Immature natural killer cell (primary cell): Measurements from ENCODE around the gene GABPB1. TPM values are rescaled to one million over a fixed set of nuclear protein-coding genes. Genes with fewer than 3 reads are reported as not detected.

Experiments used
- DNase-seq, 3 donors: peaks; one replicate each; pipeline ENCODE4 v3.0.0; 2022; ENCODE audit warnings: mixed read lengths in 1 of 3
- H3K27ac Mint-ChIP-seq, 6 donors: one replicate each; pipeline ENCODE4 v1.8.0; 2020; ENCODE audit warnings: mixed read lengths in 6 of 6, mild to moderate bottlenecking in 5 of 6, inconsistent platforms in 4 of 6, moderate library complexity in 3 of 6
- H3K27me3 Mint-ChIP-seq, 3 donors: one replicate each; pipeline ENCODE4 v1.8.0; 2020 to 2021; ENCODE audit warnings: low read depth in 3 of 3, mild to moderate bottlenecking in 3 of 3, mixed read lengths in 3 of 3, moderate library complexity in 3 of 3, inconsistent platforms in 1 of 3
- H3K36me3 Mint-ChIP-seq, 3 donors: one replicate each; pipeline ENCODE4 v1.8.0; 2020; ENCODE audit warnings: mixed read lengths in 3 of 3, inconsistent platforms in 2 of 3, mild to moderate bottlenecking in 2 of 3
- H3K4me1 Mint-ChIP-seq, 2 donors: one replicate each; pipeline ENCODE4 v1.8.0; 2020; ENCODE audit warnings: inconsistent platforms in 2 of 2, mild to moderate bottlenecking in 2 of 2, mixed read lengths in 2 of 2, moderate library complexity in 1 of 2
- H3K4me3 Mint-ChIP-seq, 5 donors: one replicate each; pipeline ENCODE4 v1.8.0; 2020; ENCODE audit warnings: mild to moderate bottlenecking in 5 of 5, mixed read lengths in 5 of 5, inconsistent platforms in 3 of 5, moderate library complexity in 3 of 5
- H3K9me3 Mint-ChIP-seq, 6 donors: one replicate each; pipeline ENCODE4 v1.8.0; 2020; ENCODE audit warnings: mild to moderate bottlenecking in 6 of 6, mixed read lengths in 6 of 6, inconsistent platforms in 4 of 6, moderate library complexity in 3 of 6
- polyA plus RNA-seq, 3 donors: library from polyadenylated mRNA; unstranded; fragments of 300-500 nt; fragmentation: Illumina TruSeq; gene quantifications; one replicate each; pipeline ENCODE4 v1.2.3, GENCODE V29; 2021

Gene GABPB1
- polyA plus RNA-seq, 3 donors from 2014 or later = 31.0 to 61.9 (median 33.1) TPM

DNA sequence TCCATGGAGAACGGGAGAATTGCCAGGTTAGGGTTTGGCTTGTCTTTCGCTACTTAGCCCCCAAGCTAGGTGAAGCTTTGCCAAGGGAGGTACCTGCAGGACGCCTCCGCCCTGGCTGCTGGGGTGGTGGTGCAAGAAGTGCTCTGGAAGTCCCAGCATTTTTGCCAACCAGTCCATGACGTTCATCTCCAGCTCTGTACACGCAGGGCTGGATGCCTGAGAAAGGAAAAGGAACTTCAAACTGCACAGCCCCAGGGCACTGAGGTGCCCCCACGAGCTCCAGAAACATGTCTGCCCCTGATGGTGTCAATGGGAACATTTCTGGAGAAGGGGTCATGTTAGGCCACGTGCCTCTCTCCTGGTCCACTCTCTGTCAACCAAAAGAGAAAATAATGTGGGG, 97.7 kb downstream of the GABPB1 start:
- Mint-ChIP-seq H3K4me1 (peaks cover 32 to 33% of the 10 kb centered on the region in 2 donors), H3K27me3 (peaks cover under 1 to 2% (median 2%) of the 10 kb centered on the region in 3 donors), H3K27ac (no peak overlapping the region), H3K4me3 (no peak overlapping the region), H3K36me3 (no peaks in the 10 kb centered on the region), H3K9me3 (no peaks in the 10 kb centered on the region)
- no peak for DNase-seq

DNA sequence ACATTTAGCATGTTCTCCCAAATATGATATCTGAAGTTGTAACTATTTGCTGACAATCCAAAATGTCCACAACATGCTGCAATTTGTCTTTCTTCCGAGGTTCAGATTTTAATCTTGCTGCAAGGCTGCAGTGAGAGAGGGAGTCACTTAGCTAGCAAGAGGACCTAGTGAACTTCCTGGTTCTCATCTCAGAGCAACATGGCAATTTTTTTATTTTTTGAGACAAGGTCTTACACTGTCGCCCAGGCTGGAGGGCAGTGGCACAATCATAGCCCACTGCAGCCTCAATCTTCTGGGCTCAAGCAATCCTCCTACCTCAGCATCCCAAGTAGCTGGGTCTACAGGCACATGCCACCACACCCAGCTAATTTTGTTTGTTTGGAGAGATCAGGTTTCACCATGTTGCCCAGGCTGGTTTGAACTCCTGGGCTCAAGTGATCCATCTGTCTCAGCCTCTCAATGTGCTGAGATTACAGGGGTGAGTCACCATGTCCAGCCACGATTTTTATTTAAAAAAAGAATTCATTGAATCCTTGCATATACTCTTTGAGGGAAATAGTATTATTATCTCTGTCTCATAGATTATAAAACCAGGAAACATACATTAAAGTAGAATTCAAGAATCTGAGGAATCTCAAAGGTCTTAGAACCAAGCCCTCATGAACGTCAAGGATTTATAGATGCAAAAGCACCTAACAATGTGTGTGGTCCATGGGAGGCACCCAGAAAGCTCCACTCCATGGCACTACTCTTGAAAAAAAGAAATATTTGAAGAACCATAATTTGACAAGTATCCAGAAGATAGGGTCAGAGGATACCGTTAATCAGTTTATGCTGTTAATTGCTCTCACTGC, 98.6 kb downstream of the GABPB1 start:
- no peak overlapping the region for H3K4me3 Mint-ChIP-seq
- peaks cover 0 to 2% (median 0%) of the 10 kb centered on the region in 3 donors for H3K27me3 Mint-ChIP-seq
- no peak for DNase-seq
- no peaks in the 10 kb centered on the region for H3K9me3 Mint-ChIP-seq
- peak overlapping the region in 1 of 6 donors; percentile 46 for H3K27ac Mint-ChIP-seq
- no peaks in the 10 kb centered on the region for H3K36me3 Mint-ChIP-seq
- peaks cover 23 to 25% of the 10 kb centered on the region in 2 donors for H3K4me1 Mint-ChIP-seq

DNA sequence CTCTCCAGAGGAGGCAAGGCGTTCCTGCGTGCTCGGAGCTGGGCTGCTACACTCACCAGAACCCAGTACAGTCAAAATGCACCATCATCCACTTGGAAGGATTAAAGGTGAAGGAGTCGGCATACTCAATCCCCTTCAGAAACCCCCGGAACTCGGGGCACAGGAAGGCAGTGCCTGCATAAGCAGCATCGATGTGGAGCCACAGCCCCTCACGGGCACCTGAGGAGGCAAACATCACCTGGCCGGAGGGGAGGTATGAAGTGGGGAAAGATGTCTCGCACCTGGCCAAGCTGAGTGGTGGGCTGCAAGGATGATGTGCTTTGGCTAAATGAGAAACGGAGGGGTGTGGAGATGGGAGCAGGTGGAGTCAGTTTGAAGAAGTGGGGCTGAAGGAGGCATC, 102.4 kb downstream of the GABPB1 start:
- peaks cover 18 to 20% of the 10 kb centered on the region in 2 donors for H3K4me1 Mint-ChIP-seq
- H3K9me3 Mint-ChIP-seq = no peaks in the 10 kb centered on the region
- H3K36me3 Mint-ChIP-seq = no peaks in the 10 kb centered on the region
- no peak overlapping the region for H3K27ac Mint-ChIP-seq
- DNase-seq = no peak
- H3K4me3 Mint-ChIP-seq = no peak overlapping the region
- peaks cover 0 to 6% (median 4%) of the 10 kb centered on the region in 3 donors for H3K27me3 Mint-ChIP-seq

DNA sequence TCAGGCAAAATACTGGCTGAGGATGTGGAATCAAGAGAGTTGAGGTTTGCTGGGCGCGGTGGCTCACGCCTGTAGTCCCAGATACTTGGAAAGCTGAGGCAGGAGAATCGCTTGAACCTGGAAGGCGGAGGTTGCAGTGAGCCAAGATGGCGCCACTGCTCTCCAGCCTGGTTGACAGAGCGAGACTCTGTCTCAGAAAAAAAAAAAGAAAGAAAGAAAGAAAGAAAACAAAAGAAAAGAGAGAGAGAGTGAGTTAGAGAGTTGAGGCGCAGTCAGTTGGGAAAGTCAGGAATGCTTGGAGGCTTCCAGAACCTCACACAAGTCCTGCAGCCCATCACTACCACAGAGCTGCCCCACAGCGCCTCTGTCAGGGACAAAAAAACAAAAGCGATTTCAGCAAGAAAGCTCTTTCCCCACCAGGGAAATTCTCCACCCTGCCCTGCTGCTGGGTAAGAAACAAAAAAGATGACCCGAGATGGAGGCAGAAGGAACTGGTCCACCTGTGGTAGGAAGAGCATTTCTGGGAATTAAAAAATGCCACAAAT, 103.3 kb downstream of the GABPB1 start:
- Mint-ChIP-seq H3K9me3 (no peaks in the 10 kb centered on the region), H3K27ac (no peak overlapping the region), H3K4me1 (peaks cover 25% of the 10 kb centered on the region in 2 donors), H3K4me3 (no peak overlapping the region), H3K36me3 (no peaks in the 10 kb centered on the region), H3K27me3 (peaks cover 0 to 6% (median 4%) of the 10 kb centered on the region in 3 donors)
- DNase-seq = no peak

DNA sequence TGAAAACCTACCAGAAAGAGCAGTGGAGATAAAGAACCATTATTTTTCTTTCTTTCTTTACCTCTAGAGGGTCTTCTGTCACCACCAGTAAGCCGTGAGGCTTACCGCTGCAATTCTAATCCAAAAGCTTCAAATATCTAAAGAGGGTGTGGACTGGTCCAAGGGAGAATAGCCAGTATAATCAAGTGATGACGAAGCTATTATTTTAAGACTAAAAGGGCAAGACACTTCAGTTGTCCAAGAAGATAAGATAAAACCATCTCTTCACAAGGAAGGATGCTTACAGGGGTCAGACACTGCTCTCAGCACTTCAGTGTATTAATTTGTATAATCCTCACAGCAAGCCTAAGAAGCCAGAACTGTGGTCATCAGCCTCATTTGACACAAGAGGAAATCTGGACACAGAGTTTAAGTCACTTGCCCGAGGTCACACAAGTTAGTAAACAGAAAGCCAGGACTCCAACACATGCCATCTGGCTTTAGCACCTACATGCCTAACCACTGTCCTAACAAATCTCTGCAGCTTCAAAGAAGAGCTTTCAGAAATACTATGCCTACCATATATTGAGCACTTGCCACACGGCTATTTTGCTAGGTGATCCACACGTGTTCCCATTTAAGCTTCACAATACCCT, 104.1 kb downstream of the GABPB1 start:
- no peak overlapping the region for H3K4me3 Mint-ChIP-seq
- no peaks in the 10 kb centered on the region for H3K9me3 Mint-ChIP-seq
- H3K36me3 Mint-ChIP-seq = no peaks in the 10 kb centered on the region
- H3K27ac Mint-ChIP-seq = peak overlapping the region in 1 of 6 donors; percentile 12
- DNase-seq = no peak
- H3K4me1 Mint-ChIP-seq = peaks cover 28 to 33% of the 10 kb centered on the region in 2 donors
- H3K27me3 Mint-ChIP-seq = peaks cover 0 to 6% (median 4%) of the 10 kb centered on the region in 3 donors

DNA sequence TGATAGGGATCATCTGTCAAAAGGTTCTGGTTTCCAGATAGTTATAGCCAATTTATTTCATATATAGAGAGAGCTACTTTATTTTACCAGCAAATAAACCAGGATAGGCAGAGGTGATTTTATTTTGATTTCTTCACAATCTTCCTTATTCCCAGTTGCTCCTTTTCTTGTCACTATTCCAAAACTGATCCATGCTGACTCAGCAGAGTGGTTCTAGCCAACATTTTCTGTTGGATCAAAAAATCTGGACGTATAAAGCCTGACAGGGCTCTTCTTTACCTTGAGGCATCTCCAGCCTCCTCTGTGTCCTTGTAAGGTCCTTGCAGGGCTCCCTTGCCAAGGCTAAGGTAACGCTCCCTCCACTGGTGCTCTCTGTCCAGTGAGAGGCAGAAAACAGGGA, 105.3 kb downstream of the GABPB1 start:
- no peak overlapping the region for H3K4me3 Mint-ChIP-seq
- no peak for DNase-seq
- H3K27ac Mint-ChIP-seq = peak overlapping the region in 1 of 6 donors; percentile 90
- no peaks in the 10 kb centered on the region for H3K9me3 Mint-ChIP-seq
- no peaks in the 10 kb centered on the region for H3K36me3 Mint-ChIP-seq
- H3K4me1 Mint-ChIP-seq = peaks cover 28 to 33% of the 10 kb centered on the region in 2 donors
- peaks cover 0 to 6% (median 4%) of the 10 kb centered on the region in 3 donors for H3K27me3 Mint-ChIP-seq

DNA sequence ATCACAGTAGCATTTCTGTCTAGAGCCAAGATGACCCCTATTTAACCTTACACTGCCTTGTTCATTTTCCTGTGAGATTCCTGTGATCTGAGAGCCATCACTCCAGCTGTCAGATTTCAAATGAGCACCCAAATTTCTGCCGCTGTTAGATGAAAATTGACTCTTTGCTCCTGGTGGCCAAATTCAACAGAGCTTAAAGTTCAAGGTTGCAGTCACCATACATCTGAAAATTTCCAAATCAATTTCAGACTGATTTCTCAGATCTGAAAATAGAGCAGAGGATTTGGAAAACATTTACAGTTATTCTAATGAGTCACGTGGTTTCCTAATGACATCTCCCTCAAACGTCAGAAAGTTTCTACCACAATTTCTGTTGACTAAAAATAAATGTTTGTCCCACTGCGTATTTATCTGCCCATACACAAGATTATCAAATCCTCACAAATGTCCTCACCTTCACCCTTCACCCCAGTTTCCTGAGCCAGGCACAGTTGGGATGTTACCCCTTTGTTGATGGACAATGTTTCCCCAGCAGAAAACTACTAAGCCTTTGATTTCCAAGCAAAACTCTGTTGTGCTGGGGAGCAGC, 105.9 kb downstream of the GABPB1 start:
- peaks cover 0 to 6% (median 4%) of the 10 kb centered on the region in 3 donors for H3K27me3 Mint-ChIP-seq
- DNase-seq = no peak
- no peaks in the 10 kb centered on the region for H3K9me3 Mint-ChIP-seq
- H3K36me3 Mint-ChIP-seq = no peaks in the 10 kb centered on the region
- H3K4me1 Mint-ChIP-seq = peaks cover 28 to 33% of the 10 kb centered on the region in 2 donors
- peak overlapping the region in 2 of 5 donors; percentile 9 to 25 for H3K4me3 Mint-ChIP-seq
- H3K27ac Mint-ChIP-seq = peak overlapping the region; percentile 40 to 97 (median 92)

DNA sequence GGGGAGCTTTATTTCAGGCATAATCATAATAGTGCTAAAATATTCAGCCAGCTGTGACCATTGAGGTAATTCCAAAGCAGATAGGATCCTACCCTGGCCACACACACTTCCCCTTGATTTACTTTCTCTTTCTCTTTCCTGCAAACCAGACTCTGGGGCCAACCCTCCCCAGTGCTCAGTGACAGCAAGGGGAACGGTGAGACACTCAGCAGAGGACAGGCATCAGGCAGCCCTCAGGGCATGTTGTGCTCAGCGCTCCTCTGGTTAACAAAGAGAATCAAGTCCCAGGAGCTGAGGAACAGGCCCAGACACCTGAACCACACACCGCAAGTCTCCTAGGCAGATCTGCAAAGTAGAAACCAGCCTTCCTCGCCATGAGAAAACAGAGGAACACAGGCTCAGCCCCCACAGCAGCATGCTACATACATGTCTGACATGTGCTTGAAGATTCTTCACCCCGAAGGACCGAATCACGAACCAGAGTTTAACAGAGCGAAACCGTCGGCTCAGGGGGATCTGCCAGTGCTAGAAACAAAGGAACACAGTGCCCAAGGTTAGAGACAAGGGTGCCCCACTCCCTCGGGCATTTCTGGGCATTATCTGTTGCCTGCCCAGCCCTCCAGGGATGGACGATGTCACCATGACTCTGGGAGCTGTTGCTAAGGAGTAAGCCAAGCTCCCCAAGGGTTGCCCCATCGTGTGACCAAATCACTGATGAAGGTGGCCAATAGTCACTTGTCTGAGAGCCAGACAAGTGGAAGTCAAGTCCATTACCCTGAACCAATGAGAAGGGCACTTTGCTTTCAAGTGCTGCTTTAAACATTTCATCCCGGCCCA, 107.0 kb downstream of the GABPB1 start:
- H3K4me1 Mint-ChIP-seq = peaks cover 28 to 33% of the 10 kb centered on the region in 2 donors

DNA sequence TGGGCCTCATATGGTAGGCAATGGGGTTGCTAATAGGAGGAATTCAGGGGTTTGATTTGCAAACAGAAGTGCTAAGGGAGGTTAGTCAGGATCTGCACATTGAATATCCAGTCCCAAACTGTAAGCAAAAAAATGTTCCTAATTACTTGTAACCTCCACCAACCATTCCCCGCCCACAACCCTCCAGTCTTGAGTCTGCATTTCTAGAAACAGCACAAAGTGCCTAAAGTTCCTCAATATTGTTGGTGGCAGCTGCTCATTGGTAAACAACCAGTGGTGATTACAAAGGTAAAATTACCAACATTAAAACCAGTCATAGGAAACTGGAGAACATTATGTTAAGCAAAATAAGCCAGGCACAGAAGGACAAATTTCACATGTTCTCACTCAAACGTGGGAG, 108.4 kb downstream of the GABPB1 start:
- Mint-ChIP-seq H3K27ac (peak overlapping the region; percentile 23 to 73 (median 60)), H3K27me3 (peaks cover 0 to 6% (median 5%) of the 10 kb centered on the region in 3 donors), H3K36me3 (no peaks in the 10 kb centered on the region), H3K9me3 (no peaks in the 10 kb centered on the region), H3K4me1 (peaks cover 28 to 33% of the 10 kb centered on the region in 2 donors), H3K4me3 (peak overlapping the region in 1 of 5 donors; percentile 1)
- no peak for DNase-seq

More for the DNA sequence above, 107.0 kb downstream of the GABPB1 start:
- peak; percentile 68 to 71 (median 69) for DNase-seq
- H3K9me3 Mint-ChIP-seq = no peaks in the 10 kb centered on the region
- no peaks in the 10 kb centered on the region for H3K36me3 Mint-ChIP-seq
- H3K4me3 Mint-ChIP-seq = peak overlapping the region; percentile 62 to 88 (median 85)
- peak overlapping the region; percentile 89 to 97 (median 93) for H3K27ac Mint-ChIP-seq
- peaks cover 0 to 6% (median 4%) of the 10 kb centered on the region in 3 donors for H3K27me3 Mint-ChIP-seq

DNA sequence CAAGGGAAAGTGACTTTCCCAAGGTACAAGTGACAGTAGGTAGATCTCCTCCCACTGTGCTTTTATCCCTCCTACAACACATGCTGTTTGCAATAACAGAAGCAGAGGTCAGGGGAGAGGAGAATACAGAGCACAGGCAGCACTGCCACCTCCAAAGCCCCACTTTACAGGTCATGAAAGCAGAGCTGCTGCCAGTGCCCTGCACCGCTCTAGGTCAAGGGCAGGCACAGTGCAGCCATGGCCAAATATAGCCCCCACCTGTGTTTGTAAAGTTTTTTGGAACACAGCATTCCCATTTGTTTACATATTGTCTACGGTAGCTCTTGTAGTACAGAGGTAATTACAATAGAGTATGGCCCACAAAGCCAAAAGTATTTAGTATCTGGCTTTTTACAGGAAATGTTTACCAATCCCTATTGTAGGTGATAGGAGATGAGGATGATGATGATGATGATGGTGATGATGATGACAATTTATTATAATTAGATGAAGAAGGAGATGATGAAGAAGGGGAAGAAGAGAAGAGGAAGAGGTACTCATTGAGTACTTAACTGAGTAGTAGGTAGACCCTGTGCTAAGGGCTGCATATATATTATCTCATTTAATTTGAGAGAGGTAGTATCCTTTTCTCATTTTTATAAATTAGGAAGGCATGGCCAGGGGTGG, 109.9 kb downstream of the GABPB1 start:
- Mint-ChIP-seq H3K4me3 (peak overlapping the region in 1 of 5 donors; percentile 14), H3K27me3 (peaks cover 0 to 7% (median 5%) of the 10 kb centered on the region in 3 donors), H3K27ac (peak overlapping the region in 1 of 6 donors; percentile 53), H3K4me1 (peaks cover 28 to 33% of the 10 kb centered on the region in 2 donors), H3K36me3 (no peaks in the 10 kb centered on the region), H3K9me3 (no peaks in the 10 kb centered on the region)
- DNase-seq = no peak

DNA sequence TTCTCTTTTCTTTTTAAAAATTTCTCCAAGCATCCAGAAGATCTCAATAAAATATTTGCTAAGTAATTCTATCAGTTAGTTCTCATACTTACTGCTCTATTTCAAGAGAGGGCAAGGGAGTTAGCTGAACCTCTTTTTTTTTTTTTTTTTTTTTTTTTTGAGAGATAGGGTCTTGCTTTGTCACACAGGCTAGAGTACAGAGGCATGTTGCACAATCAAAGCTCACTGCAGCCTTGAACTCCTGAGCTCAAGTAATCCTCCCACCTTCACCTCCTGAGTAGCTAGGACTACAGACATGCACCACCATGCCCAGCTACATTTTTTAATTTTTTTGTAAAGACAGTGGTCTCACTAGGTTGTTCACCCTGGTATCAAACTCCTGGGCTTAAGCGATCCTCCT, 110.8 kb downstream of the GABPB1 start:
- no peaks in the 10 kb centered on the region for H3K36me3 Mint-ChIP-seq

DNA sequence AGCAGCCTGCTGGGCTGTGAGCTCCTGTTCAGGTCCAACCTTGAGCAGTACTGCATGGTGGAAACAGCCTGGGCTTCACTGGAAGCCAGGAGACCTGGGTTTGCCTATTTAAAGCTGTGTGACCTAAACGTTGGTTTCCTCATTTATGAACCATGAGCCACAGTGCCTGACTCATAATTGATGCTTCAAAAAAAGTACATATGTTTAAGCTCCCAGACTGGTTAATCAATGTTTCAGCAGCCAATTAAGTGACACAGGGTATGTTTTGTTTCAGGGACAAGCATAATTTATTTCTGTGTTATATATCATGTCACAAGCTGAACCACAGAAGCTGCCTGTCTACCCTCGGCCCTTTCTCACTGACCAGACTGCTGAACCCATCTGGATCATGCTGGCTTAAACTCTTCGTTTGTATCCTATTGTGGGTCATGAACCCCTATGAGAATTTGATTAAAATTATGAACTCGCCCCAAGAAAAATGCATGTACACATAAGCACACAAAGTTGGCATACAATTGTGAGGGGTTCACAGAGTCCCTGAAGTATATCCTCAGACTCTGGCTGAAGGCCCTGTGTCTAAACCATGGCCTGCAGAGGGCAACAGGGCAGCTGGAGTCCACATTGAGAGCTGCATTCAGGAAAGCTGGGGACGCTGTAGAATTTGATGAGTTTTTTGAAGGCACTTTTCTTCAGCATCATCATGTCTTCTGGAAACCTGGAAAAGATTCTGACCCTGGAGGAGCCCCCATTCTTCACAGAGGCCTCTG, 113.1 kb downstream of the GABPB1 start:
- H3K4me3 Mint-ChIP-seq = no peak overlapping the region
- H3K9me3 Mint-ChIP-seq = no peaks in the 10 kb centered on the region
- no peak for DNase-seq
- H3K4me1 Mint-ChIP-seq = peaks cover 5 to 9% of the 10 kb centered on the region in 2 donors
- no peak overlapping the region for H3K27ac Mint-ChIP-seq
- peaks cover 0 to 1% (median 1%) of the 10 kb centered on the region in 3 donors for H3K27me3 Mint-ChIP-seq
- no peaks in the 10 kb centered on the region for H3K36me3 Mint-ChIP-seq

More for the DNA sequence above, 110.8 kb downstream of the GABPB1 start:
- Mint-ChIP-seq H3K27me3 (peaks cover 0 to 7% (median 5%) of the 10 kb centered on the region in 3 donors), H3K4me3 (no peak overlapping the region), H3K27ac (no peak overlapping the region), H3K4me1 (peaks cover 25 to 29% of the 10 kb centered on the region in 2 donors), H3K9me3 (no peaks in the 10 kb centered on the region)
- DNase-seq = no peak
